Naive thymus-derived CD4-positive, alpha-beta T cell (primary cell): ENCODE measurements around the gene ZMYND8. TPM values are rescaled to one million over a fixed set of nuclear protein-coding genes. Genes with fewer than 3 reads are reported as not detected.

Source experiments
- ATAC-seq: fragments of 150-1000 bp; cut with Tn5 transposase; 2 replicates; pipeline ENCODE4 v1.10.0; 2021; ENCODE audit warnings: mild to moderate bottlenecking, moderate library complexity
- CTCF ChIA-PET: fragments of 350-600 bp; sonication (Branson Sonifier 250); formaldehyde crosslinking; loops from one replicate; lab custom pipeline; 2021; ENCODE audit warnings: antibody characterized with exemption; lab: Charles Lee
- POLR2A ChIA-PET: fragments of 350-600 bp; sonication (Branson Sonifier 250); formaldehyde crosslinking; loops from one replicate; lab custom pipeline; 2021; ENCODE audit warnings: antibody characterized with exemption, inconsistent platforms; lab: Charles Lee
- DNase-seq, 9 donors: peaks; one replicate each; pipeline versions ENCODE4 v3.0.0 to v3.0.0-alpha.2; 2020 to 2022; ENCODE audit warnings: mixed read lengths in 1 of 9
- H3K27ac ChIP-seq: one replicate; pipeline ENCODE4 v1.7.0; 2013; ENCODE audit warnings: mild to moderate bottlenecking, low read depth, low read length, moderate library complexity
- H3K27me3 ChIP-seq, 2 donors: one replicate each; pipeline ENCODE4 v1.7.0; 2013; ENCODE audit warnings: low read length in 2 of 2, mild to moderate bottlenecking in 2 of 2, moderate library complexity in 2 of 2; ENCODE audit not compliant: control insufficient read depth in 2 of 2, insufficient read depth in 2 of 2
- H3K36me3 ChIP-seq, 3 experiments: 1 replicate in 2 of 3; 2 replicates in 1 of 3; pipeline ENCODE4 v1.7.0; 2013; ENCODE audit warnings: low read length in 3 of 3, mild to moderate bottlenecking in 3 of 3, moderate library complexity in 1 of 3; ENCODE audit not compliant: insufficient read depth in 3 of 3, control insufficient read depth in 2 of 3
- H3K4me1 ChIP-seq, 2 donors: one replicate each; pipeline ENCODE4 v1.7.0; 2013; ENCODE audit warnings: low read length in 2 of 2, mild to moderate bottlenecking in 2 of 2, moderate library complexity in 1 of 2; ENCODE audit not compliant: control insufficient read depth in 2 of 2, insufficient read depth in 2 of 2
- H3K4me3 ChIP-seq: 2 replicates; pipeline ENCODE4 v1.7.0; 2013; ENCODE audit warnings: mild to moderate bottlenecking, low read length
- H3K9me3 ChIP-seq, 3 experiments: 1 replicate in 2 of 3; 2 replicates in 1 of 3; pipeline ENCODE4 v1.7.0; 2013; ENCODE audit warnings: low read length in 3 of 3; ENCODE audit not compliant: control insufficient read depth in 2 of 3
- H3K27ac Mint-ChIP-seq, 9 donors: one replicate each; pipeline ENCODE4 v1.8.0; 2020 to 2022; ENCODE audit warnings: mixed read lengths in 9 of 9, mild to moderate bottlenecking in 8 of 9, moderate library complexity in 5 of 9, inconsistent platforms in 2 of 9
- H3K27me3 Mint-ChIP-seq, 5 donors: one replicate each; pipeline ENCODE4 v1.8.0; 2021 to 2022; ENCODE audit warnings: mixed read lengths in 5 of 5, mild to moderate bottlenecking in 1 of 5
- H3K36me3 Mint-ChIP-seq, 5 donors: one replicate each; pipeline ENCODE4 v1.8.0; 2020 to 2022; ENCODE audit warnings: mixed read lengths in 5 of 5, mild to moderate bottlenecking in 3 of 5, inconsistent platforms in 1 of 5
- H3K4me1 Mint-ChIP-seq, 7 donors: one replicate each; pipeline ENCODE4 v1.8.0; 2020 to 2022; ENCODE audit warnings: mixed read lengths in 7 of 7, mild to moderate bottlenecking in 3 of 7, inconsistent platforms in 1 of 7
- H3K4me3 Mint-ChIP-seq, 10 donors: one replicate each; pipeline ENCODE4 v1.8.0; 2020 to 2022; ENCODE audit warnings: mild to moderate bottlenecking in 10 of 10, mixed read lengths in 10 of 10, moderate library complexity in 6 of 10, inconsistent platforms in 2 of 10
- H3K9me3 Mint-ChIP-seq, 11 donors: one replicate each; pipeline ENCODE4 v1.8.0; 2020 to 2022; ENCODE audit warnings: mixed read lengths in 11 of 11, mild to moderate bottlenecking in 4 of 11, inconsistent platforms in 1 of 11, moderate library complexity in 1 of 11
- intact Hi-C, 2 donors: fragments of 100-400 bp; cut with micrococcal nuclease; formaldehyde crosslinking; loops; one replicate each; pipeline ENCODE4 v1.15.1; 2023
- polyA plus RNA-seq, 2 donors: library from polyadenylated mRNA; unstranded; fragments of 300-500 nt; fragmentation: Illumina TruSeq; gene quantifications; one replicate each; pipeline ENCODE4 v1.2.3, GENCODE V29; 2021
- total RNA-seq, 6 experiments: library from RNA in 5 of 6; stranded (reverse) in 5 of 6; gene quantifications; 1 replicate in 5 of 6; 2 replicates in 1 of 6; pipeline ENCODE4 v1.2.3 and lab custom pipeline; 2021 to 2026

ZMYND8 gene
- total and polyA plus RNA-seq, 7 experiments from 2014 or later, result 12.7 to 83.0 (median 63.7) TPM

DNA sequence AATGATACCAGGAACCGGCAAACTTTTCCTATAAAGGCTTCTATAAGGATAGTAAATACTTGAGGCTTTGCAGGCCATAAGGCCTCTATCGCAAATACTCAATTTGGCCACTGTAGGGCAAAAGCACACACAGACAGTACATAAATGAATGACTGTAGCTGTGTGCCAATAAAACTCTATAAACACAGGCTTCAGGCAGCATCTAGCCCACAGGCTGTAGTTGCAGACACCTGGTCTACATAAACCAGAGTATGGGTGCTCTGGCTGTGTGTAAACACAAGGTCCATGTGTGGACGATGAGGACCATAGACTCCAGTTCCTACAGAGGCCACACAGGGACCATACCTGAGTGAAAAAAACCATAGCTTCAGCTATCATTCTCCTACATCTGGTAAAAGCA, 52.2 kb downstream of the ZMYND8 start:
- H3K4me1 Mint-ChIP-seq, result peaks cover 5 to 42% (median 30%) of the 10 kb centered on the region in 7 donors
- no peak for ATAC-seq
- DNase-seq, result no peak
- H3K4me1 ChIP-seq, result no peaks in the 10 kb centered on the region
- ChIA-PET POLR2A (interaction anchor here (1.4 to 1.5 kb wide), 2 partner anchors 52 to 61 kb away, joined by 3 to 4 read pairs; partner anchors contain the start of gene ZMYND8), CTCF (interaction anchor here (0.8 to 1.3 kb wide), 3 partner anchors 30 to 80 kb away, joined by 3 to 6 read pairs (median 4); no protein-coding TSS in a partner anchor)
- peaks cover 4 to 39% (median 16%) of the 10 kb centered on the region in 5 donors for H3K36me3 Mint-ChIP-seq
- H3K27ac Mint-ChIP-seq, result peak overlapping the region in 5 of 9 donors; percentile 50 to 77 (median 62)
- H3K36me3 ChIP-seq, result peaks cover 5 to 54% (median 11%) of the 10 kb centered on the region in 3 experiments
- no peak overlapping the region for H3K4me3 ChIP-seq
- H3K9me3 ChIP-seq, result no peaks in the 10 kb centered on the region
- H3K27me3 Mint-ChIP-seq, result no peaks in the 10 kb centered on the region
- peak overlapping the region; percentile 4 for H3K27ac ChIP-seq
- no peak overlapping the region for H3K4me3 Mint-ChIP-seq
- no peaks in the 10 kb centered on the region for H3K27me3 ChIP-seq
- intact Hi-C loops, result loop anchor here in 1 of 2 donors (5.0 kb wide), 1 partner anchor 43 kb away; no protein-coding TSS in a partner anchor
- H3K9me3 Mint-ChIP-seq, result no peaks in the 10 kb centered on the region

DNA sequence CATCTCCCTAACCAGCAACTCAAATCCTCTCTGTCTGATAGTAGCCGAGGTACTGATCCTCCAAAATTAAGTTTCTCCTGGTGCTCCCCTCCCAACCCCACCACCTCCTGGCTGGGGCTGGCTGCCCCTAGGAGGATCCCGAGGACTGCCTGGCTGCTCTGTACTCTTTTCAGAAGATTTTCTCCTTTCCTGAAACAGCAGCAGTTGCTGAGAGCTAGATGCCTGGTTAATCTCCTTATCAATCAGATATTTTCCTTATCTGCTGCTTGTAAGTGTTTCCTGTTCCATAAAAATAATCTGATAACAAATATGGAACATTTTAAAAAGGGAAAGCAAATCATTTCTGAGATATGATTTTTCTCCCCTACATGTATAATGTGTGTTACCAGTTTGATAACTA, 52.8 kb downstream of the ZMYND8 start:
- Histone ChIP-seq H3K36me3 (peaks cover 3 to 52% (median 7%) of the 10 kb centered on the region in 3 experiments), H3K27ac (no peak overlapping the region), H3K4me1 (no peaks in the 10 kb centered on the region), H3K9me3 (no peaks in the 10 kb centered on the region), H3K4me3 (no peak overlapping the region), H3K27me3 (no peaks in the 10 kb centered on the region)
- H3K4me1 Mint-ChIP-seq, result peaks cover 5 to 41% (median 30%) of the 10 kb centered on the region in 7 donors
- intact Hi-C loops, result loop anchor here in 1 of 2 donors (5.0 kb wide), 1 partner anchor 44 kb away; no protein-coding TSS in a partner anchor
- H3K4me3 Mint-ChIP-seq, result no peak overlapping the region
- DNase-seq (no peak), ATAC-seq (no peak)
- no peaks in the 10 kb centered on the region for H3K27me3 Mint-ChIP-seq
- no peaks in the 10 kb centered on the region for H3K9me3 Mint-ChIP-seq
- ChIA-PET POLR2A (interaction anchor here (0.5 to 1.4 kb wide), 3 partner anchors 50 to 182 kb away, joined by 3 to 9 read pairs (median 4); partner anchors contain the start of gene ZMYND8), CTCF (interaction anchor here (0.8 to 1.2 kb wide), 3 partner anchors 32 to 81 kb away, joined by 3 to 6 read pairs (median 4); no protein-coding TSS in a partner anchor)
- peak overlapping the region in 4 of 9 donors; percentile 36 to 71 (median 58) for H3K27ac Mint-ChIP-seq
- peaks cover 4 to 36% (median 16%) of the 10 kb centered on the region in 5 donors for H3K36me3 Mint-ChIP-seq

DNA sequence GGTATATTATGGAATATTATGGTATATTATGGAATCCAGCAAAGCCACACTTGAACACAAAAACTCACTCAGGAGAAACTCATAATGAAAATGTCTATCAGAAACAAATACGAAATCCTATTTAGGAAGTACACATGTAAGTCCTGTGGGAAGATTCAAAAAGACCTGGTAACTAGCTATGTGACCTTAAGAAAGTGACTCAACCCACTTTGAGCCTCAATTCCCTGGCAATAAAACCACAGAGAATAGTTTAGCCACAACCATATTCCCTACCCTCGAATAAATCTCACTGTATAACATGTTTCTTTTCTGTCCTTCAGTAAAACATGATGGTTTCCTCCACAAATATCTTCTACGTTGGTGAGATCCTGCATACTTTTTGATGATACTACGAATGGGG, 56.4 kb downstream of the ZMYND8 start:
- intact Hi-C loops, result loop anchor here in 1 of 2 donors (5.0 kb wide), 1 partner anchor 47 kb away; no protein-coding TSS in a partner anchor
- no peak overlapping the region for H3K4me3 Mint-ChIP-seq
- H3K27ac ChIP-seq, result no peak overlapping the region
- ChIA-PET CTCF (no interaction called here), POLR2A (no interaction called here)
- no peaks in the 10 kb centered on the region for H3K27me3 ChIP-seq
- no peaks in the 10 kb centered on the region for H3K4me1 ChIP-seq
- no peaks in the 10 kb centered on the region for H3K27me3 Mint-ChIP-seq
- H3K4me3 ChIP-seq, result no peak overlapping the region
- H3K4me1 Mint-ChIP-seq, result peaks cover 0 to 32% (median 20%) of the 10 kb centered on the region in 7 donors
- peaks cover 0 to 58% (median 10%) of the 10 kb centered on the region in 3 experiments for H3K36me3 ChIP-seq
- H3K36me3 Mint-ChIP-seq, result peaks cover 6 to 58% (median 20%) of the 10 kb centered on the region in 5 donors
- no peaks in the 10 kb centered on the region for H3K9me3 Mint-ChIP-seq
- ATAC-seq, result no peak
- no peak for DNase-seq
- H3K27ac Mint-ChIP-seq, result peak overlapping the region in 5 of 9 donors; percentile 7 to 38 (median 28)
- H3K9me3 ChIP-seq, result no peaks in the 10 kb centered on the region

DNA sequence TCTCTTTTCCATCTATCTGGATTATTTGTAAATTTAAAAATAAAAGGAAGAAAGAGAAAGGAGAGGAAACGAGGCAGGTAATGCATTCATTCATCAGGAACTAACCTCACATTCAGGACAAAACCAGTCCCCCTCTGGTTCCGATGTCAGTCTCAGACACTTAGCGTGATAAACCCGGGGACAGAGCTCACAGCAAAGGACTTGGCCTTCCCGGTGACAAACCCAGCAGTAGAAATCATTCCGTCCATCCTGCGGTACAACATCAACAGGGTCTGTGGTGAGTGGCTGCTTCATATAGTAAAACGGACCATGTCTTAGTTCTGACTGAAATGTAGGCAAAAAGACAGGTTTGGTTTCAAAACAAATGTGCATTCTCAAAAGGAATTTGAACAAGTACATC, 57.9 kb downstream of the ZMYND8 start:
- H3K4me3 ChIP-seq, result no peak overlapping the region
- no peaks in the 10 kb centered on the region for H3K4me1 ChIP-seq
- H3K4me3 Mint-ChIP-seq, result no peak overlapping the region
- H3K4me1 Mint-ChIP-seq, result peaks cover 0 to 25% (median 9%) of the 10 kb centered on the region in 7 donors
- H3K27ac Mint-ChIP-seq, result peak overlapping the region in 1 of 9 donors; percentile 14
- no peaks in the 10 kb centered on the region for H3K27me3 Mint-ChIP-seq
- ChIA-PET CTCF (no interaction called here), POLR2A (no interaction called here)
- intact Hi-C loops, result no loop called here
- no peaks in the 10 kb centered on the region for H3K27me3 ChIP-seq
- no peaks in the 10 kb centered on the region for H3K9me3 ChIP-seq
- H3K36me3 Mint-ChIP-seq, result peaks cover 6 to 70% (median 26%) of the 10 kb centered on the region in 5 donors
- ATAC-seq, result no peak
- peaks cover 0 to 58% (median 12%) of the 10 kb centered on the region in 3 experiments for H3K36me3 ChIP-seq
- H3K27ac ChIP-seq, result no peak overlapping the region
- no peaks in the 10 kb centered on the region for H3K9me3 Mint-ChIP-seq
- DNase-seq, result no peak

DNA sequence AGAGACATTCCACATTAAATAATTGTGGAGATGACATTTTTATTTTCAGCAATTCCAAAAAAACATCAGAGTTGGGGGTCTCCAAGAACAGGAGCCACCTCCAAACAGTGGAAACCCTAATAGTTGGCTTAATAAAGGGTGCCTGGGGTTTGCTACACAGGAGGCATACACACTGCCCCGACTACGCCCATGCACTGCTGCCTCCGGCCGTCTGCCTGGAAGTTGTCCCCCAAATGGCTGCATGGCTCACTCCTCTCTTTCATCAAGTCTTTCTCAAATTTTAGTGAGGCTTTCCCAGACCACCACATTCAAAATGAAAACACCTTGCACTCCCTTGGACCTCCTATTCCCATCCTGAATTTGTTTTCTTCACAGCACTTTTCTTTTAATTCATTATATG, 58.8 kb downstream of the ZMYND8 start:
- Mint-ChIP-seq H3K4me3 (no peak overlapping the region), H3K36me3 (peaks cover 6 to 67% (median 23%) of the 10 kb centered on the region in 5 donors), H3K27me3 (no peaks in the 10 kb centered on the region), H3K27ac (peak overlapping the region in 3 of 9 donors; percentile 25 to 59 (median 57)), H3K4me1 (peaks cover 0 to 20% (median 6%) of the 10 kb centered on the region in 7 donors), H3K9me3 (no peaks in the 10 kb centered on the region)
- ATAC-seq (no peak), DNase-seq (no peak)
- Histone ChIP-seq H3K4me3 (no peak overlapping the region), H3K4me1 (no peaks in the 10 kb centered on the region), H3K9me3 (no peaks in the 10 kb centered on the region), H3K27me3 (no peaks in the 10 kb centered on the region), H3K27ac (no peak overlapping the region), H3K36me3 (peaks cover 0 to 64% (median 16%) of the 10 kb centered on the region in 3 experiments)
- CTCF ChIA-PET, result interaction anchor here (0.6 to 3.2 kb wide), 3 partner anchors 14 to 85 kb away, joined by 4 to 31 read pairs (median 6); no protein-coding TSS in a partner anchor
- intact Hi-C loops, result loop anchor here in 1 of 2 donors (1.0 kb wide), 1 partner anchor 87 kb away; no protein-coding TSS in a partner anchor
- POLR2A ChIA-PET, result no interaction called here

DNA sequence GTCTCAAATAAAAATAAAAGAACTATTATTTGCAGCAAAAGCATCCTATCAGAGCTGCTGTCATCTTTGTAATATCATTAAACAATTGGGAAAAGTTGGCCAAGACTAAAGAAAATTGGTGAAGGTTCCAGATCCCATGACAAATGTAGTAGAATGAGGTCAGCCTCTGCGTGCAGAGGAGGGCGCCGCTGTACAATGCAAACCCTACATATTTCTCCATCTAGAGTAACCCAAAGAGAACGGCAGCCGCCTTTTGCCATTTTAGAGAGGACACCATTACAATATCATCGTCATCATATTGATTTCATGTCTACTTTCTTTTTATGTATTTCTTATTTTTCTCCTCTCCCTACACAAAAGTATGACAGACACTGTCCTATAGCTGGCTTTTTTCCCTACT, 59.5 kb downstream of the ZMYND8 start:
- H3K27ac Mint-ChIP-seq, result peak overlapping the region in 3 of 9 donors; percentile 1 to 59 (median 38)
- H3K4me3 ChIP-seq, result no peak overlapping the region
- ATAC-seq, result no peak
- POLR2A ChIA-PET, result no interaction called here
- no peaks in the 10 kb centered on the region for H3K27me3 Mint-ChIP-seq
- H3K9me3 Mint-ChIP-seq, result no peaks in the 10 kb centered on the region
- peak in 2 of 9 donors; percentile 7 to 23 for DNase-seq
- H3K36me3 ChIP-seq, result peaks cover 0 to 72% (median 16%) of the 10 kb centered on the region in 3 experiments
- intact Hi-C loops, result loop anchor here in 1 of 2 donors (1.0 kb wide), 1 partner anchor 87 kb away; no protein-coding TSS in a partner anchor
- peaks cover 6 to 66% (median 27%) of the 10 kb centered on the region in 5 donors for H3K36me3 Mint-ChIP-seq
- CTCF ChIA-PET, result interaction anchor here (1.7 to 3.2 kb wide), 2 partner anchors 23 to 86 kb away, joined by 6 to 31 read pairs; no protein-coding TSS in a partner anchor
- H3K27me3 ChIP-seq, result no peaks in the 10 kb centered on the region
- no peak overlapping the region for H3K27ac ChIP-seq
- H3K4me1 Mint-ChIP-seq, result peaks cover 0 to 17% (median 3%) of the 10 kb centered on the region in 7 donors
- H3K9me3 ChIP-seq, result no peaks in the 10 kb centered on the region
- H3K4me1 ChIP-seq, result no peaks in the 10 kb centered on the region
- H3K4me3 Mint-ChIP-seq, result no peak overlapping the region
